K562 (cell line): Measurements from ENCODE around the gene COPS8. TPM values are rescaled to one million over a fixed set of nuclear protein-coding genes. Genes with fewer than 3 reads are reported as not detected.

ENCODE experiments used
- ATAC-seq: fragments of 200-7000 bp; cut with Tn5 transposase; 3 replicates; pipeline ENCODE4 v1.9.1; 2020; ENCODE audit warnings: moderate library complexity
- BruUV-seq: library from RNA; stranded (reverse); fragments of 400-500 nt; replicated peaks from 2 replicates; lab custom pipeline; 2021; lab: Mats Ljungman, UMichigan
- CTCF ChIA-PET: fragments of 300-600 bp; formaldehyde crosslinking; extraction: SDS; loops from one replicate; lab custom pipeline; 2021; ENCODE audit warnings: low intra/inter-chr PET ratio; lab: Yijun Ruan, JAX
- POLR2A ChIA-PET: fragments of 300-600, 350-650 bp; sonication (Branson Sonifier 250); formaldehyde crosslinking; extraction: SDS; loops from one replicate; lab custom pipeline; 2021; ENCODE audit warnings: antibody characterized with exemption, inconsistent platforms; lab: Yijun Ruan, JAX
- DNase-seq, 4 experiments: peaks; one replicate each; pipeline versions ENCODE4 v3.0.0 to v3.0.0-alpha.2; 2011 to 2018; ENCODE audit warnings: low spot score in 3 of 4, mixed read lengths in 3 of 4; ENCODE audit errors: extremely low read depth in 1 of 4
- FAIRE-seq: peaks from 2 replicates; lab custom pipeline; 2011; peaks lifted over from hg19 to GRCh38; lab: Jason Lieb, UNC
- H2AFZ ChIP-seq: 2 replicates; pipeline ENCODE4 v1.6.0; 2011; ENCODE audit warnings: low read depth, low read length, control low read depth, inconsistent platforms
- H3K27ac ChIP-seq: fragments of 200-600 bp; 3 replicates; pipeline ENCODE4 v1.8.0; 2011; ENCODE audit warnings: low read depth, mild to moderate bottlenecking, control low read depth, inconsistent platforms, low read length, moderate library complexity, mixed read lengths; ENCODE audit errors: extremely low read depth
- H3K27me3 ChIP-seq, 2 experiments: fragments of 300-600 bp in 1 of 2; 2 replicates in 1 of 2; 3 replicates in 1 of 2; pipeline versions ENCODE4 v1.6.0 to v1.8.0; 2011; ENCODE audit warnings: inconsistent platforms in 2 of 2, low read length in 2 of 2, mild to moderate bottlenecking in 1 of 2, mixed read lengths in 1 of 2, moderate library complexity in 1 of 2; ENCODE audit not compliant: control insufficient read depth in 2 of 2, insufficient read depth in 2 of 2
- H3K36me3 ChIP-seq: fragments of 300-600 bp; 3 replicates; pipeline ENCODE4 v1.8.0; 2011; ENCODE audit warnings: mild to moderate bottlenecking, low read length, inconsistent platforms; ENCODE audit not compliant: control insufficient read depth, insufficient read depth
- H3K4me1 ChIP-seq, 2 experiments: fragments of 200-600 bp in 1 of 2; replicated peaks in 1 of 2; 2 replicates in 1 of 2; 3 replicates in 1 of 2; pipeline versions ENCODE4 v1.5.1 to v1.8.0; 2011; ENCODE audit warnings: inconsistent platforms in 2 of 2, low read length in 2 of 2, mild to moderate bottlenecking in 1 of 2, mixed read lengths in 1 of 2, moderate library complexity in 1 of 2; ENCODE audit not compliant: control insufficient read depth in 2 of 2, insufficient read depth in 2 of 2
- H3K4me2 ChIP-seq: 2 replicates; pipeline ENCODE4 v1.6.1; 2011; ENCODE audit warnings: low read length, control low read depth, inconsistent platforms, mixed read lengths; ENCODE audit not compliant: insufficient read depth
- H3K4me3 ChIP-seq: fragments of 200-600 bp; sonication (generic), shearing (Covaris generic); 2 replicates; pipeline ENCODE4 v1.5.1; 2016; ENCODE audit warnings: control low read depth, inconsistent platforms
- H3K79me2 ChIP-seq: fragments of 200-600 bp; 3 replicates; pipeline ENCODE4 v1.8.0; 2011; ENCODE audit warnings: low read length, inconsistent platforms; ENCODE audit not compliant: control insufficient read depth, insufficient read depth
- H3K9ac ChIP-seq, 2 experiments: 2 replicates each; pipeline versions ENCODE4 v1.6.0 to v1.6.1; 2011; ENCODE audit warnings: low read depth in 2 of 2, low read length in 2 of 2, control low read depth in 1 of 2, inconsistent platforms in 1 of 2, mild to moderate bottlenecking in 1 of 2, mixed read lengths in 1 of 2; ENCODE audit not compliant: insufficient read depth in 1 of 2
- H3K9me1 ChIP-seq: one replicate; pipeline ENCODE4 v1.6.0; 2011; ENCODE audit warnings: inconsistent platforms, mild to moderate bottlenecking, low read length, moderate library complexity; ENCODE audit not compliant: control insufficient read depth, insufficient read depth
- H3K9me3 ChIP-seq: replicated peaks from 2 replicates; pipeline ENCODE4 v1.5.1; 2011; ENCODE audit warnings: low read depth, low read length, inconsistent platforms; ENCODE audit not compliant: control insufficient read depth, insufficient read depth
- H4K20me1 ChIP-seq: replicated peaks from 2 replicates; pipeline ENCODE4 v1.6.1; 2011; ENCODE audit warnings: low read length, inconsistent platforms, mixed read lengths; ENCODE audit not compliant: control insufficient read depth, insufficient read depth
- BRF1 ChIP-seq: IDR thresholded peaks from 3 replicates; pipeline ENCODE4 v1.6.1; 2011; ENCODE audit warnings: borderline replicate concordance, mild to moderate bottlenecking; ENCODE audit not compliant: insufficient read length; ENCODE audit errors: extremely low read depth
- CBX3 ChIP-seq, 2 experiments: IDR thresholded peaks; 1 replicate in 1 of 2; 2 replicates in 1 of 2; pipeline ENCODE4 v1.6.1; 2012; ENCODE audit warnings: inconsistent platforms in 2 of 2, low read length in 2 of 2, borderline replicate concordance in 1 of 2, control low read depth in 1 of 2
- CBX5 ChIP-seq: IDR thresholded peaks from 2 replicates; pipeline ENCODE4 v1.6.1; 2014; ENCODE audit warnings: low read depth, borderline replicate concordance
- ESRRB ChIP-seq: fragments of 250-450 bp; sonication (Bioruptor Pico); IDR thresholded peaks from 2 replicates; pipeline ENCODE4 v1.5.0; 2020; ENCODE audit warnings: mild to moderate bottlenecking, moderate library complexity, borderline replicate concordance
- MAFK ChIP-seq: IDR thresholded peaks from 2 replicates; pipeline ENCODE4 v1.6.1; 2011; ENCODE audit warnings: low read length, improper control_type of control experiment
- MAZ ChIP-seq, 2 experiments: fragments of 450-650 bp in 1 of 2; sonication (generic) in 1 of 2; formaldehyde crosslinking; IDR thresholded peaks in 1 of 2; conservative IDR thresholded peaks in 1 of 2; 2 replicates each; pipeline versions ENCODE4 v1.4.0 to v1.5.0; 2020; ENCODE audit warnings: mild to moderate bottlenecking in 1 of 2, missing genetic modification reagents in 1 of 2
- PREB ChIP-seq: sonication (generic); formaldehyde crosslinking; IDR thresholded peaks from 2 replicates; pipeline ENCODE4 v1.8.1; 2023; ENCODE audit warnings: mild to moderate bottlenecking, missing genetic modification reagents
- SP1 ChIP-seq: sonication (generic); formaldehyde crosslinking; IDR thresholded peaks from 2 replicates; pipeline ENCODE4 v1.8.1; 2022; ENCODE audit warnings: mild to moderate bottlenecking, missing genetic modification reagents
- STAT5A ChIP-seq: IDR thresholded peaks from 2 replicates; pipeline ENCODE4 v1.6.1; 2012; ENCODE audit warnings: low read length, inconsistent platforms, borderline replicate concordance
- TSC22D4 ChIP-seq: fragments of 450-650 bp; IDR thresholded peaks from 2 replicates; pipeline ENCODE4 v1.6.1; 2016; ENCODE audit warnings: missing genetic modification characterization, missing biosample characterization, control low read depth
- ZBTB7A ChIP-seq: IDR thresholded peaks from 2 replicates; pipeline ENCODE4 v1.6.1; 2011; ENCODE audit warnings: low read depth, mild to moderate bottlenecking, low read length, moderate library complexity, borderline replicate concordance; ENCODE audit not compliant: control insufficient read depth
- ZNF217 ChIP-seq: sonication (generic); formaldehyde crosslinking; IDR thresholded peaks from 2 replicates; pipeline ENCODE4 v1.8.0; 2022; ENCODE audit warnings: mild to moderate bottlenecking, missing genetic modification reagents
- WGBS: fragments of 100-300 bp; shearing (Covaris generic); methylation state at CpG from one replicate; pipeline ENCODE4 v1.1.6; 2016; ENCODE audit warnings: low coverage, mixed read lengths; ENCODE audit not compliant: insufficient coverage; ENCODE audit errors: missing lambda C conversion rate; 5-methylcytosine and 5-hydroxymethylcytosine counted together
- in situ Hi-C: fragments of 300-500 bp; cut with MboI; formaldehyde crosslinking; loops from 4 replicates; pipeline ENCODE4 v1.15.0; 2018; ENCODE audit warnings: inconsistent platforms, mixed read lengths
- intact Hi-C: fragments of 100-400 bp; cut with micrococcal nuclease; formaldehyde crosslinking; loops from 2 replicates; pipeline ENCODE4 v1.14.2; 2022
- polyA plus RNA-seq, 8 experiments: library from polyadenylated mRNA; depleted of rRNA in 4 of 8; stranded (reverse) in 5 of 8; unstranded in 3 of 8; fragments of >200 nt; fragmentation: Nextera tagmentation in 2 of 8; fragmentation: Illumina TruSeq in 1 of 8; extraction: Ambion mirVana in 2 of 8; extraction: Trizol in 1 of 8; gene quantifications; 2 replicates each; pipeline versions ENCODE4 v1.2.1 to v1.2.3, GENCODE V29; 2011 to 2014; ENCODE audit warnings: inconsistent platforms in 1 of 8, missing spikeins in 1 of 8
- total RNA-seq, 7 experiments: library from RNA; depleted of rRNA in 6 of 7; stranded (reverse); fragments of >200 nt in 6 of 7; fragmentation: Illumina TruSeq in 2 of 7; extraction: Trizol in 2 of 7; gene quantifications; 2 replicates each; pipeline versions ENCODE4 v1.2.1 to v1.2.3, GENCODE V29; 2011 to 2021; ENCODE audit warnings: low replicate concordance in 1 of 7
- TF ChIP-seq, protein P1 (sequence below), 2 experiments: fragments of 200-800 bp in 1 of 2; sonication (Bioruptor generic) in 1 of 2; sonication (generic) in 1 of 2; formaldehyde crosslinking in 1 of 2; IDR thresholded peaks in 1 of 2; conservative IDR thresholded peaks in 1 of 2; 2 replicates each; pipeline versions ENCODE4 v1.5.0 to v1.6.1; 2016 to 2020; ENCODE audit warnings: missing compliant biosample characterization in 1 of 2, missing genetic modification characterization in 1 of 2, missing genetic modification reagents in 1 of 2
- TF ChIP-seq, protein P2 (sequence below): fragments of 450-650 bp; IDR thresholded peaks from 2 replicates; pipeline ENCODE4 v1.6.1; 2017; ENCODE audit warnings: antibody characterized with exemption

The COPS8 gene
- total and polyA plus RNA-seq, 9 of the 15 experiments (the other 6 are each of a cell fraction or from before 2014, with no cell fraction given): 28.2 to 97.3 (median 58.9) TPM

- TF ChIP-seq MAFK: no peak
- TF ChIP-seq, all 486 proteins: peak for 0
Observed at GRCh38 chr2:237148624-237149023, 62.9 kb downstream of the COPS8 start (continued).

DNA sequence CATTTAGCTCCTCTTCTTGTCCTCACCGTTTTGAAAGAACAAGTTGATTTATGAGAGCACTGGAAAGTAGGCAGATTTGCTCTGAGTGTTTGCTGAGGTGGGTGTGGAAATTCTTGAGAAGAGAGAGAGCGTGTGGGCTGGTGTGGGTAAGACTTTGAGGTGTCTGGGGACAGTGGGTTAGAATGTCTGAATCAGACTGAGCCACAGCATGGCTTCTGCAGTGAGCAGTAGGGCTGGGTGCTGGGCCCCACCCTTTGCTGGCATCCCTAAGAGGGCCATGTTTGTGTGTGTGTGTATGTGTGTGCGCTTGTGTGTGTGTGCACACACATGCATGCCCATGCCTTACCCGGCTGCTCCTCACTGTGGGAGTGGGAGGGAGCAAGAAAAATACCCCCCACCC, 63.7 kb downstream of the COPS8 start:
- Histone ChIP-seq H3K36me3 (no peaks in the 10 kb centered on the region), H3K27me3 (no peaks in the 10 kb centered on the region; a peak in 1 of 5 replicates), H3K79me2 (no peaks in the 10 kb centered on the region), H3K9ac (no peak overlapping the region), H4K20me1 (no peaks in the 10 kb centered on the region), H3K4me2 (no peak overlapping the region), H3K9me1 (no peaks in the 10 kb centered on the region), H3K9me3 (no peaks in the 10 kb centered on the region), H3K4me3 (no peak overlapping the region), H3K27ac (no peak overlapping the region), H3K4me1 (no peaks in the 10 kb centered on the region), H2AFZ (no peak overlapping the region)
- FAIRE-seq (no peak), ATAC-seq (no peak), DNase-seq (no peak)
- in situ Hi-C loops: no loop called here
- BruUV-seq: no TSS peak
- 3% methylated on average over 4 of the region's 4 CpGs for WGBS
- POLR2A ChIA-PET: no interaction called here
- CTCF ChIA-PET: no interaction called here
- intact Hi-C loops: no loop called here
- no peak for TF ChIP-seq TSC22D4
- TF ChIP-seq STAT5A: no peak
- TF ChIP-seq MAZ (CRISPR knock-in tag; conservative IDR thresholded peaks at IDR 0.05 in 1 of 2, IDR thresholded peaks at IDR 0.05 in 1 of 2): no peak
- no peak for TF ChIP-seq ZBTB7A
- no peak for TF ChIP-seq SP1 (CRISPR knock-in tag)
- TF ChIP-seq, protein P1, sequence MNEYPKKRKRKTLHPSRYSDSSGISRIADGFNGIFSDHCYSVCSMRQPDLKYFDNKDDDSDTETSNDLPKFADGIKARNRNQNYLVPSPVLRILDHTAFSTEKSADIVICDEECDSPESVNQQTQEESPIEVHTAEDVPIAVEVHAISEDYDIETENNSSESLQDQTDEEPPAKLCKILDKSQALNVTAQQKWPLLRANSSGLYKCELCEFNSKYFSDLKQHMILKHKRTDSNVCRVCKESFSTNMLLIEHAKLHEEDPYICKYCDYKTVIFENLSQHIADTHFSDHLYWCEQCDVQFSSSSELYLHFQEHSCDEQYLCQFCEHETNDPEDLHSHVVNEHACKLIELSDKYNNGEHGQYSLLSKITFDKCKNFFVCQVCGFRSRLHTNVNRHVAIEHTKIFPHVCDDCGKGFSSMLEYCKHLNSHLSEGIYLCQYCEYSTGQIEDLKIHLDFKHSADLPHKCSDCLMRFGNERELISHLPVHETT (CRISPR knock-in tag; conservative IDR thresholded peaks at IDR 0.05 in 1 of 2, IDR thresholded peaks at IDR 0.05 in 1 of 2): no peak
- no peak for TF ChIP-seq ESRRB
- TF ChIP-seq PREB (CRISPR knock-in tag): no peak
- no peak for TF ChIP-seq BRF1
- TF ChIP-seq, protein P2, sequence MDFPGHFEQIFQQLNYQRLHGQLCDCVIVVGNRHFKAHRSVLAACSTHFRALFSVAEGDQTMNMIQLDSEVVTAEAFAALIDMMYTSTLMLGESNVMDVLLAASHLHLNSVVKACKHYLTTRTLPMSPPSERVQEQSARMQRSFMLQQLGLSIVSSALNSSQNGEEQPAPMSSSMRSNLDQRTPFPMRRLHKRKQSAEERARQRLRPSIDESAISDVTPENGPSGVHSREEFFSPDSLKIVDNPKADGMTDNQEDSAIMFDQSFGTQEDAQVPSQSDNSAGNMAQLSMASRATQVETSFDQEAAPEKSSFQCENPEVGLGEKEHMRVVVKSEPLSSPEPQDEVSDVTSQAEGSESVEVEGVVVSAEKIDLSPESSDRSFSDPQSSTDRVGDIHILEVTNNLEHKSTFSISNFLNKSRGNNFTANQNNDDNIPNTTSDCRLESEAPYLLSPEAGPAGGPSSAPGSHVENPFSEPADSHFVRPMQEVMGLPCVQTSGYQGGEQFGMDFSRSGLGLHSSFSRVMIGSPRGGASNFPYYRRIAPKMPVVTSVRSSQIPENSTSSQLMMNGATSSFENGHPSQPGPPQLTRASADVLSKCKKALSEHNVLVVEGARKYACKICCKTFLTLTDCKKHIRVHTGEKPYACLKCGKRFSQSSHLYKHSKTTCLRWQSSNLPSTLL: no peak
- TF ChIP-seq ZNF217: no peak
- TF ChIP-seq CBX5: no peak
- no peak for TF ChIP-seq CBX3 (IDR thresholded peaks at IDR 0.05; ENCODE audit: borderline replicate concordance in 1 of 2, low read length in 2 of 2)
